Left kidney (tissue), 2 donors: ENCODE results near the gene WDR35. TPM values are rescaled to one million over a fixed set of nuclear protein-coding genes. Genes with fewer than 3 reads are reported as not detected.
A peak's percentile ranks its signal among the peaks of the same experiment; 100 is the strongest.
"Not testable (repeated sequence)": the region's sequence is repeated elsewhere in the genome, so short reads cannot be mapped to it uniquely, and the experiment has no call there.

Source experiments
- DNase-seq: peaks from one replicate; pipeline ENCODE4 v3.0.0-alpha.2; 2013
- polyA plus RNA-seq: library from polyadenylated mRNA; unstranded; fragments of 120-200 nt; gene quantifications from one replicate; pipeline ENCODE4 v1.2.1, GENCODE V29; 2013; ENCODE audit not compliant: insufficient read length

Gene WDR35
- polyA plus RNA-seq, 1 donor = 43.1 TPM

GRCh38 chr2:19942199-19942598, 47.7 kb downstream of the WDR35 start:
- DNase-seq = no peak

GRCh38 chr2:19937004-19937403, 52.9 kb downstream of the WDR35 start:
- peak; percentile 27 for DNase-seq

- no peak for DNase-seq
Measured at GRCh38 chr2:19936203-19936602, 53.7 kb downstream of the WDR35 start.

- DNase-seq = peak; percentile 21
Measured at GRCh38 chr2:19933351-19933981, 56.4 kb downstream of the WDR35 start.

- DNase-seq = no peak
Measured at GRCh38 chr2:19932928-19933327, 57.0 kb downstream of the WDR35 start.

- DNase-seq = no peak
Measured at GRCh38 chr2:19929226-19929625, 60.7 kb downstream of the WDR35 start.

- DNase-seq = not testable (repeated sequence)
Measured at GRCh38 chr2:19927816-19928215, 62.1 kb downstream of the WDR35 start.

- DNase-seq = not testable (repeated sequence)
Measured at GRCh38 chr2:19924526-19924925, 65.4 kb downstream of the WDR35 start.

GRCh38 chr2:19922188-19922587, 67.7 kb downstream of the WDR35 start:
- DNase-seq = not testable (repeated sequence)

- no peak for DNase-seq
Measured at GRCh38 chr2:19916385-19916950, 73.4 kb downstream of the WDR35 start.

GRCh38 chr2:19914266-19914975, 75.5 kb downstream of the WDR35 start:
- no peak for DNase-seq

- DNase-seq = no peak
Measured at GRCh38 chr2:19911808-19912509, 77.9 kb downstream of the WDR35 start.

GRCh38 chr2:19902216-19902740, 87.6 kb downstream of the WDR35 start:
- DNase-seq = peak; percentile 42

- DNase-seq = peak; percentile 95
Measured at GRCh38 chr2:19901442-19902215, 88.3 kb downstream of the WDR35 start, which contains the start of gene TTC32. Gene TTC32 (minus strand): TSS chr2:19901983. CDS start chr2:19901854, 129 bp downstream.

GRCh38 chr2:19900931-19901441, 88.9 kb downstream of the WDR35 start:
- peak; percentile 34 for DNase-seq

- DNase-seq = peak; percentile 40
Measured at GRCh38 chr2:19899985-19900930, 89.6 kb downstream of the WDR35 start.

GRCh38 chr2:19898592-19899329, 91.1 kb downstream of the WDR35 start:
- no peak for DNase-seq

- no peak for DNase-seq
Measured at GRCh38 chr2:19897623-19898245, 92.2 kb downstream of the WDR35 start.

GRCh38 chr2:19895535-19895934, 94.4 kb downstream of the WDR35 start:
- no peak for DNase-seq
